ENCODE data around the gene MEAF6.
"Not testable (repeated sequence)": the region's sequence is repeated elsewhere in the genome, so short reads cannot be mapped to it uniquely, and the experiment has no call there.

The MEAF6 gene

DNA sequence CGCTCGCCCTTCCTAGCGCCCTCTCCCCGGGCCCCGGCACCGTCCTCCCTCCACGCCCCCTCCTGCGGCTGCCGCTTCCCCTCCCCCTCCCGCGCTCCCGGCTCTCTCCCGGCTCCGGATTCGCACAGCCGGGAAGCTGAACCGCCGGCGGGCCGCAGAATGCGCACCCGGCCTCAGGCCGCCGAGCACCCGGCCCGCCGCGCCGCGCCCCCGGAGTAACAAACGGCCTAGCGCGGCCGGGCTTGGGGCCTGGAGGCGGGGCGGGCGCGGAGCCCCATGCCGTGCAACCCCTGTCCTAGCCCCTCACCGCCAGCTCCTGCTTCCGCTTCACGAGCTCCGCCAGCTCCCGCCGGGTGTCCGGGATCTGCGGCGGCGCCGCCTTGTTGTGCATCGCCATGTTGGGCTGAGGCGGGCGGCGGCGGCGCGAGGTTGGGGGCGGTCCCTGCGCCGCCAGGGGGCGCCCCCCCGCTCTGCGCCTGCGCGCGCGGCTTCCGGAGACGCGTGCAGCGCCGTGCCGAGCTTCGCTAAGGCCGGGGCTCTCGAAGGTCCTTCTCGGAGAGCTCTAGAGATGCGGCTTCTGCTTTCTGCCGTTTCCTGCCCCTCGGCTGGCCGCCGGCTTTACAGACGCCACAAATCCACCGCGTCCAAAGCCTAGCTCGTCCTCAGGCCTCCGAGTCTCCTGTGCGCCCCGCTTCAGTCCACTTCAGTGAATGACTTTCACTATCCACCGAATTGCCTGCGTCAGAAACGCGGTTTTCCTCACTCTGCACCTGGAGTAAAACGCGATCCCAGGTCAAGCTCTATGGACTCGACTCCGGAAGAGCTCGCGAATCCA is at the start of gene MEAF6:
Gene MEAF6, minus strand, starts transcription at position 417 of the 835 bp plus-strand sequence. Its CDS starts 20 bp downstream, at position 397.
- DNase-seq = peak; percentile 84

DNA sequence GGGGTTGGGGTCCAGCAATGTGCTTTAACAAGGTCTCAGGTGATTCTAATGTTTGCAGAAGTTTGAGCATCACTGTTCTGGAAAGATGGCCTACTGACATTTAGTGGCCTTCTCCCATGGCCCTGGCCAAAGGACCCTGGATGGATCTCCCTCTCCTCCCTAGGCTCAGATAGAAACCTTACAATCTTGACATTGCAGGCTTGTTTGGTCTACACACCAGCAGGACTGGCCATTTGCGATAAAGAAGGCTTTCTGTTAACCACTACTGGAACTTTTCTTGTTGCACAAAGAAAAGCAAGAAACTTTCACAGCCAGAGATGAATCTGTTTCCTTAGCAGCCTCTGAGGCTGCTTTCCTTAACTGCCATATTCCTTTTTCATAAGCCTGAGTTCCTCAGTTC is 48.4 kb upstream of the MEAF6 start:
- DNase-seq = no peak

DNA sequence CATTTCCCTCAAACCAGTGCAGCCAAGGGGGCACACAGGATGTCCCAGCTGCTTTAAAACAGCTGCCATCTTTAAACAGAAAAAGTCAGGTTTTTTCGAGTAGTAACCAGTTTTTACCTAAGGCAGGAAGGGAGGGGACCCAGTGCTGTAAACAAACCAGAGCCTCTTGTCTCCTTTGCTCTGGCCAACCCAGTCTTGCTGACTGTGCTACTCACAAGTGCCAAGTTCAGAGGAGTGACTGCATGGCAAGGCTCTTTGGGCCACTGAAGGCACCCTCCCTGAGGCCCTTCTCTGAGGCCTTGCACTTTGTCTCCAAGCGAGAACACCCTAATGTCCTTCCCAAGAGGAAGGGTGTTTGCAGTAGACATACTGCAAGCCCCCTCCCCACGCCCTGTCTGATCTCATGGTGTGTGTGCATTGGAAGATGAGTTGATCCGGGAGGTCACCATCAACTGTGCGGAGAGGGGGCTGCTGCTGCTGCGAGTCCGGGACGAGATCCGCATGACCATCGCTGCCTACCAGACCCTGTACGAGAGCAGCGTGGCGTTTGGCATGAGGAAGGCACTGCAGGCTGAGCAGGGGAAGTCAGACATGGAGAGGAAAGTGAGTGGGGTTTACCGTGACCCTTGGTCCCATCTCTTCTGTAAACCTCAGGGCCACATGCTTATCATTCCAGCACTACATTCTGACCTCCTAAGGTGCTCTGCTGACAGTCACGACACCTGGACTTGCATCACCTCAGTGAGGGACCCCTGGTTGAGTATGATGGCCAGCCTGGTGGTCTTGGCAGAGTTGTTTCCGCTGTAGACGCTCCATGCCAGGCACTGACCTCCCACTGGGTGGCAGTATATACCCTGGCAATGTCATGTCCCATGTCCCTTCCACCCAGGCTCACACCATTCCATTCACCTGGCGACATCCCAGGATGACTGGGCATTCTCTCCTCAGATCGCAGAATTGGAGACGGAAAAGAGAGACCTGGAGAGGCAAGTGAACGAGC is 46.9 kb upstream of the MEAF6 start:
- DNase-seq = no peak

DNA sequence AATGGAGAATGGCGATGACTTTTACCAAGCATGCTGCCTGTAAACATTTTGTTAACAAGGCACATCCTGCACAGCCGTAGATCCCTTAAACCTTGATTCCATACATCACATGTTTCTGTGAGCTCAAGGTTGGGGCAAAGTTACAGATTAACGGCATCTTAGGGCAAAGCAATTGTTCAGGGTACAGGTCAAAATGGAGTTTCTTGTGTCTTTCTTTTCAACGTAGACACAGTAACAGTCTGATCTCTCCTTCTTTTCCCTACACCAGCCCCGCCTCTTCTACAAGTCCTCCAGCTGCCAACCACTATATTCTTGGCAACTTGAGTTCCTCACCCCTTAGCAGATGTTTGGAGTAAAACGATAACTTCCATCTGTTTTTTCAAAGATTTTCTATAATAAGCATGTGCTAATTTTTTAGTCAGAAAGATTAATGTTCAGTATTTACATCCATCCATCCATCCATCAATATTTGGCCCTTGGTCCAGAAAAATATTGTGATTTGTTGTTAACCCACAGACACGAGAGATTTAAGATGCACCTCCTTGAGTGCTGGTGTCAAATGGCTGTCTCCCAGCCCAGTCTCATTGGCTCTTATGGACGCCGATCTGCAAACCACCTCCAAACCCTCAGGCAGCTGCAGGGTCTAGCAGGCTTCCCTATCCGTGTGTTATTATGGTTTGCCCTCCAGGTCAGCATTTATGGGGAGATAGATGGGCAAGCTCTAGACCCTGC is 46.0 kb upstream of the MEAF6 start:
- DNase-seq = no peak

DNA sequence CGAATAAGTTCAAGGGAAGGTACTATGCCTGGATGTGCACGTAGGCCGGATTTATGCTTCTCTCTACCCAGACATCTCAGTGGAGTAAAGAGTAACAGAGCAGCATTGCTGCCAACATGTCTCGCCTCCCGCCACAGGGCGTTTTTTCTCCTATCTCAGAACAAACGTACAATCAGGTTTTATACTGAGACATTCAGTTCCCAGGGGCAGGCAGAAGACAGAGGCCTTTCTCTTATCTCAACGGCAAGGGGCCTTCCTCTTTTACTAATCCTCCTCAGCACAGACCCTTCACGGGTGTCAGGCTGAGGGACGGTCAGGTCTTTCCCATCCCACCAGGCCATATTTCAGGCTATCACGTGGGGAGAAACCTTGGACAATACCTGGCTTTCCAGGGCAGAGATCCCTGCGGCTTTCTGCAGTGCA is 45.4 kb upstream of the MEAF6 start:
- DNase-seq = not testable (repeated sequence)

DNA sequence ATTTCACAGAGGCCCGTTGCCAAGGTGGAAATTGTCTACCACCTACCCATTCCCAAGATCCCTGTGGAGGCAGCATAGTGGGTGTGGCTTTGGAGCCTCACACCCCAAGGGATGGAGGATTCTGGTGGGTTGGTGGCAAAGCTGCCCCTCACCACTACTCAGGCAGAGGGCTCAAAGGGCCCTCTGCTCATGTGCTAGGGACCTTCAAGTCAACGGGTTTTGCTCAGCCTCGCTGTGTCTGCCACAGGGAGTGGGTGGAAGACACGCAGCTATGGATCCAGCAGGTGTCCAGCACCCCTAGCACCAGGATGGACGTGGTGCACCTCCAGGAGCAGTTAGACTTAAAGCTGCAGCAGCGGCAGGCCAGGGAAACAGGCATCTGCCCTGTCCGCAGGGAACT is 44.5 kb upstream of the MEAF6 start:
- DNase-seq = no peak

DNA sequence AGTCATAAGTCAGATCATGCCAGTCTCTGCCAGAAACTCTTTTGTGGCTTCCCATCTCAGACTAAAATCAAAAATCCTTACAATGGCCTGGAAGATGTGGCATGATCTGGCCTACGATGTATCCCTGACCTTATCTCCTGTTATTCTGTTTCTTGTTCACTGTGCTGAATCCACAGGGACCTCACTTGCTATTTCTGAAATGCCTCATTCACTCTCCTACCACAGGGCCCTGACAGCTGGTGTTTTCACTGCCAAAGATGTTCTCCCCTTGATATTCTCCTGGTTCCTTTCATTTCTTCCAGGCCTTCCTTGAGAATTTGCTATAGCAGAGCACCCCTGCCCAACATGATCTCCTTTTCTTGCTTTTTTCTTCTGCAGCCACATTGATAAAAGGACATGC is 43.8 kb upstream of the MEAF6 start:
- DNase-seq = no peak

DNA sequence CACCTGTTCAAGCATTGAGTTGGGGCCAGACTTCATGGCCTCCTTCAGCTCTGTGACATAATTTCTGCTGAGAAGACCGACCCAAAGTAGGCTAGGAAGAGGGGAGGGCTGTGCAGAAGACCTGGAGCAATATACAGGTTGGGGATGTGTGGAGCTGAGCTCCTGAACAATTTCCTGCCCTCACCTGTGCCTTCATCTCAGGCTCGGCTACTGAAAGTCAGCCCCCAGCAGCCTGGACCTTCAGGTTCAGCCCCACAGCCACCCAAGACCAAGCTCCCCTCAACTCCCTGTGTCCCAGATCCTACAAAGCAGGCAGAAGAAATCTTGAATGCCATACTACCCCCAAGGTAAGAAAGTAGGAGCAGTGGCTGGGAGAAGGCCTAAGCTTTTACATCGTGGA is 42.8 kb upstream of the MEAF6 start:
- no peak for DNase-seq

DNA sequence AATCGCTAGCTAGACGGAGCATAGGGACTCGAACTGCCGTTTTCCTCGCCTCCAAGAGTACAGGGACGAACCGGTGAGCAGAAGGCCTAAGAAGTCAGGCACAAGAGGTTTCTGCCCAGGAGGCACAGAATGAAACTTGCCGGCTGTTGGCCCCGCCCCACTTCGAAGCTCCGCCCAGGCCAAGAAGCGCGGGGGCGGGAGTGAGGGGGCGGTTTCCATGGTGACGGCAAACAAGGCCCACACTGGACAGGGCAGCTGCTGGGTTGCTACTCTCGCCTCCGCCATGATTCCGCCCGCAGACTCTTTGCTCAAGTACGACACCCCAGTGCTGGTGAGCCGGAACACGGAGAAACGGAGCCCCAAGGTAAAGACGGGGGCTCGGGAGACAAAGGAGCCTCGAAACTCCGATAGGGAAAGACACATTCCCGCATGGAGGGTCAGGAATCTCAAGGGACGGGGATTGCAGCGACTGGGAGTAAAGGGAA is 42.2 kb upstream of the MEAF6 start, which contains the start of gene DNALI1:
Gene DNALI1, plus strand, starts transcription at position 229 of the 485 bp plus-strand sequence. Its CDS starts 55 bp downstream, at position 284.
- peak; percentile 34 for DNase-seq

DNA sequence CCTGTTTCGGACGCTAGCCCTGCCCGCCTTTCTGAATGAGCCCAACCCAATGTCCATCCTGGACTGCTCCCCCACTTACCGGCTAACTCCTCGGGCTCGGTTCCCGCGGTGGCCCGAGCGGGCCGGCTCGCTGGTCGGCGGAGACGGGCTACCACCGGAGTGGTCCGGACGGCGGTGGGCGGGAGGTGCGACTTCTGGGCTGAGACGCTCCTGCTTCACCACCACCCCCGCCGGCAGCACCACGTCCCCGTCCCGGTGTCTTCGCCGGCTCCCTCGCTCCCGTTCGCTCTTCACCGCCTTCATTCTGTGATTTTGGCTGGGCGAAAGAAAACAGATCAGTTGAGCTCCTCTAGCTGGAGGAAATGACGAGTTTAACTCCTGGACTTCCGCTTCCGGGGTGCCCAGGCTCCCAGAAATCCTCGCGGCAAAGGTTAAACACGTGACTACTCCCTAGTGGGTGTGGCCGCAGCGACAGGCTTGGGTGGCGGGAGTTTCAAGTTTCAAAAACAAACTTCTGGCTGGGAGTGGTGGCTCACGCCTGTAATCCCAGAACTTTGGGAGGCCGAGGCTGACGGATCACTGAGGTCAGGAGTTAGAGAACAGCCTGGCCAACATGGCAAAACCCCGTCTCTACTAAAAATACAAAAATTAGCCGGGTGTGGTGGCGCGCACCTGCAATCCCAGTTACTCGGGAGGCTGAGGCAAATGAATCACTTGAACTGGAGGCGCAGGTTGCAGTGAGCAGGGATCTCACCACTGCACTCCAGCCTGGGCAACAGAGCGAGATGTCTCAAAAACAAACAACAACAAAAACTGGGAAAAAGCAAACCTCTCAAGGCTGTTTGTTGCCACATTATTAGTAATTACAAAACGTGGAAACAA is 39.6 kb upstream of the MEAF6 start, which contains the start of gene SNIP1:
Gene SNIP1, minus strand, starts transcription at position 367 of the 882 bp plus-strand sequence. Its CDS starts 64 bp downstream, at position 303.
- peak; percentile 83 for DNase-seq

DNA sequence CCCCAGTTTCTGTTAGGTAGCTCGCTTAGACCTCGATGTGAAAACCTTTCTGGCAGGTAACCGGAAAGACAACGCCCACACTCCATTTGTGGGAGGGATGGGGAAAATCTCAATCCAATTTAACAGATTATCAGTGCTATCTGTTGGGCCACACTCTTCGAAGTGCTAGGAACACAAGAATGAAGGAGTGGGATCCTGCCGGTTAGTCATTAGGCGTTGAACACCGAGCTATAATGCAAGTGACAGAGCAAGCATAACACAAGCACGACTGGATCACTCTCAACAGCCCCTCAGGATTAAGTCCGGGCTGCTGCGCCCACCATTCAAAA is 39.0 kb upstream of the MEAF6 start:
- no peak for DNase-seq

DNA sequence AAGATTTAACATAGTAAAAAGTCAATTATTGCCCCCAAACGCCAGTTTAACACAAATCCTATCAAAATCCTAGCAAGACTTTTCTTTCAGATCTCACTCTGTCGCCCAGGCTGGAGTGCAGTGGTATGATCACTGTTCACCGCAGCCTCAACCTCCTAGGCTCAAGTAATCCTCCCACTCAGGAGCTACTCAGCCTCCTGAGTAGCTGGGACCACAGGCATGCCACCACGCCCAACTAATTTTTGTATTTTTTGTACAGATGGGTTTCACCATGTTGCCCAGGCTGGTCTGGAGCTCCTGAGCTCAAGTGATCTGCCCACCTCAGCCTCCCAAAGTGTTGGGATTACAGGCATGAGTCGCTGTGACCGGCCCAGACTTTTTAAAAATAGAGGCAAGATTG is 34.8 kb upstream of the MEAF6 start:
- no peak for DNase-seq

DNA sequence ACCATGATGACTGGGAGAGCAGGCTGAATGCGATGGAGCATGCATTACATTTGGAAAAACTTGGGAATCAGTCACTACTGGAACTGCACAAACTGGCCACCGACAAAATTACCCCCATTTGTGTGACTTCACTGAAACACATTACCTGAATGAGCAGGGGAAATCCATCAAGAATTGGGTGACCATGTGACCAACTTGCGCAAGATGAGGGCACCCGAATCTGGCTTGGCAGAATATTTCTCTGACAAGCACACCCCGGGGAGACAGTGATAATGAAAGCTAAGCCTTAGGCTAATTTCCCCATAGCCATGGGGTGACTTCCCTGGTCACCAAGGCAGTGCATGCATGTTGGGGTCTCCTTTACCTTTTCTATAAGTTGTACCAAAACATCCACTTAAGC is 30.5 kb upstream of the MEAF6 start:
- no peak for DNase-seq

DNA sequence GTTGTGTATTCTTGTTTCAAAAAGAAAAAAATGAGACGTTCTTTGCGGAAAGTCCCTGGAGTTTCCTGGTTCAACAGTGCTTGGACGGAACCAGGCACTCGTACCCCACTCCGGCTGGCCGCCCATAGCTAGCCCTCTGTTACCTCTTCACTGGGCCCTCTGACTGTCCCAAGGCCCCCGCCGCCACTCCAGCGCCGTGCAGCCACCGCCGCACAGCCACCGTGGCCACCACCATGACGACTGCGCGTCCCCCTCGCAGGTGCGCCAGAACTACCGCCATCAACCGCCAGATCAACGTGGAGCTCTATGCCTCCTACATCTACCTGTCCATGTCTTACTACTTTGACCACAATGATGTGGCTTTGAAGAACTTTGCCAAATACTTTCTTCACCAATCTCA is 30.0 kb upstream of the MEAF6 start:
- no peak for DNase-seq

DNA sequence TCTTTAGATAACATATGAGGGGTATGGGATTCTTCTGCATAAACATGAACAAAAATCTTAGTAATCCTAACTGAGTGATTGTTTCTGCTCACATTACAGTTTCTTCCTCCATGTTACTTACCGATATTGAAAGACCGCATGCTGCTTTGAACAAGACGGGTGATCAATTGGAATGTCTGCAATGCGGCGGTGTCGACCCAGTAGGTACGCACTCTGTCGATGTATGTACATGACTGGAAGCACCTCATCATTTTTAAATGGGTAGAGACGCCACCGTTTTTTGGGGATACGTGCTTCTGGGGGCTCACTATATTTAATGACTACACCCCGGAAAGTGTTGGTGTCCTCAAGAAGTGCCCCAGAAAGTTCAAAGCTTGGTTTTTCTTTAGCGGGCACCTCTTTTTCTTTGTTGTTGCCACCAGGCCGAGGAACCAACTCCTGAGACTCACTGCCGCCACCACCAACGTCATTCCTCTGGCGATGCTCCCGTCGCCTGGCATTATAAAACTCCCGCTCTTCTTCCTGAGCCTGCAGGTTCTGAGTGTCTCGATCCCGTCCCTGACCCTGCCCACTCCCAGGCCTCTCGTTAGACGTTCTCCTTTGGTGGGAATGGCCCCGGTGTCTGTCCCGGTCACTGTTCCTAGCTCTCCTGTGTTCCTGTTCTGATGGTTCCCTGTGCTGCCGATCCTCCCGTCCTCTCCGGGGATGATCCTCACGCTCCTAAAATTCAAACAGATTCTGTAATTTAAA is 25.6 kb upstream of the MEAF6 start:
- no peak for DNase-seq

DNA sequence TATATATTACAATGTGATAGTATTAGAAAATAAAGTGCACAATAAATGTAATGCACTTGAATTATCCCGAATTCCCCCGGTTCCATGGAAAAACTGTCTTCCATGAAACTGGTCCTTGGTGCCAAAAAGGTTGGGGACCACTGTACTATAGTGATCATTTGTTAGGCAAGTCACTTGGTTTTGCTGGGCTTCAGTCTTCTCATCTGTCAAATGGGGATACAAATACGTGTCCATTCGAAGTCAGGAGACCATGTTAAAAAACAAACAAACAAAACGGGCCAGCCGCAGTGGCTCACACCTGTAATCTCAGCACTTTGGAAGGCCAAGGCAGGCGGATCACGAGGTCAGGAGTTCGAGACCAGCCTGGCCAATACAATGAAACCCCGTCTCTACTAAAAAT is 24.6 kb upstream of the MEAF6 start:
- DNase-seq = not testable (repeated sequence)

DNA sequence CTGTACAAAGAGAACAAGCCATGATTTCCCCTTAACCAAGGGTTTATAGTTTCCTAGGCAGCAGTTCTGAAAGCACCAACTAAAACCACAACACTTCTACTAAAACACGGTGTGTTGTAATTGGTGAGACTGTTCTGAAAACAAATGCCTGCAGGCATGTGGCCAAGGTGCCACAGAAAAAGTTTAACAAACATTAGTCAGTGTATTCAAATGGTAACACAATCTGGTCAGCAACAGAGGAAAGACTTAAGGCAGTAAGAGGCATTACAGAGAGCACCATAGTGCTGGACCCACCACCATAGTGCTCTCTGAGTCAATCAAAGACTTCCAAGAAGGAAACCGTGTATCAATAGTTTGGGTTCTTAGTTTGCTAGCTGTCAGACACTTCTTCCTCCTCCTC is 22.8 kb upstream of the MEAF6 start:
- no peak for DNase-seq

DNA sequence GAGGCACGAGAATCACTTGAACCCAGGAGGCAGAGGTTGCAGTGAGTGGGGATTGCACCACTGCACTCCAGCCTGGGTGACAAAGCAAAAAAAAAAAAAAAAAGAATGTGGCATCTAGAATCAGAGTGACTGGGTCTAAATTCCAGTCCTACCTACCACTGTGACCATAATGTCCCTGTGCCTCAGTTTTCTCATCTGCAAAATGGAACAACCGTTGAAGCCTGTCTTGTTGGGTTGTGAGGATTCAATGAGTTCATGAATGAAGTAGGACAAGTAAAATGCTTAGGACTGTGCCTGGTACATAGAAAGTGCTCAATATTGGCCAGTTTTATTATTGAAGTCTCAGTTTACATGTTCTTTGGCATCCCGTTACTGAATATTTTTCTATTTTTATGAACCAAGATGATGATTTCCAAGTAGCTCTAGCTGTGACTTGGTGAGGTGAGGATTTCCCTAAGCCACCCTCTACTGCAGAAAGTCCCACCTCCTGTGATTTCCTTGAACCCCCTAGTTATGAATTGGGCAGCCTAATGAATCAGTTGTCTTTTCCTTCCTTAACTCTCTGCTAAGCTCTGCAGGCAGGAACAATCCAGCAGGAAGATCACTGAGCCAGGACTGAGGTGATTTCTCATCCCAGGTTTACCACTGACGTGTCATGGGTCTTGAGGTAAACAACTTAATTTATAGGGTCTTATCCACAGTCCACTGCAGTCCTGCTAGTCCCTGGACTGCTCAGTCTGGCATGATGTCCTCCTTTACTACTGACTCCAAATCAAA is 18.9 kb upstream of the MEAF6 start:
- no peak for DNase-seq

DNA sequence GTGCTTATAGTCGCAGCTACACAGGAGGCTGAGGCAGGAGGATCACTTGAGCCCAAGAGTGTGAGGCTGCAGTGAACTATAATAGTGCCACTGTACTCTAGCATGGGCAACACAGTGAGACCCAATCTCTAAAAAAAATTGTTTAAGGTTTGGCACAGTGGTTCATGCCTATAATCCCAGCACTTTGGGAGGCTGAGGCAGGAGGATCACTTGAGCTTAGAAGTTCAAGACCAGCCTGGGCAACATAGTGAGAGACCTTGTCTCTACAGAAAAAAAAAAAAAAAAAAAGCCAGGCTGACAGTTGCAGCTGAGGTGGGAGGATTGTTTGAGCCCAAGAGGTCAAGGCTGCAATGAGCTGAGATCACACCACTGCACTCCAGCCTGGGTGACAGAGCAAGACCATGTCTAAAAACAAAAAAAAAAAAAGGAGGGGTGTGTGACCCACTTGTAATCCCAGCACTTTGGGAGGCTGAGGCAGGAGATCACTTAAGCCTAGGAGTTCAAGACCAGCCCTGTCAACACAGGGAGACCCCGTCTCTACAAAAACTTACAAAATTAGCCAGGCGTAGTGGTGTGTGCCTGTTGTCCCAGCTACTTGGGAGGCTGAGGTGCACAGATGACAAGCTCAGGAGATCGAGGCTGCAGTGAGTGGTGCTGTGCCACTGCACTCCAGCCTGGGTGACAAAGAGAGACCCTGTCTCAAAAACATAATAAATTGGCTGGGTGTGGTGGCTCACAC is 18.0 kb upstream of the MEAF6 start:
- not testable (repeated sequence) for DNase-seq

Data from amniotic stem cell (primary cell).